MM.1S (cell line): ENCODE results near the gene TMSB4X.

Source experiments
- EZH2phosphoT487 ChIP-seq: fragments of 300-600 bp; sonication (generic); IDR thresholded peaks from 2 replicates; pipeline ENCODE4 v1.6.1; 2018; ENCODE audit warnings: antibody characterized with exemption, low read length
- TF ChIP-seq, protein P1 (sequence below): fragments of 300-600 bp; sonication (generic); IDR thresholded peaks from 2 replicates; pipeline ENCODE4 v1.5.1; 2016; ENCODE audit warnings: antibody characterized with exemption, low read length, mixed read lengths

- TF ChIP-seq, protein P1, sequence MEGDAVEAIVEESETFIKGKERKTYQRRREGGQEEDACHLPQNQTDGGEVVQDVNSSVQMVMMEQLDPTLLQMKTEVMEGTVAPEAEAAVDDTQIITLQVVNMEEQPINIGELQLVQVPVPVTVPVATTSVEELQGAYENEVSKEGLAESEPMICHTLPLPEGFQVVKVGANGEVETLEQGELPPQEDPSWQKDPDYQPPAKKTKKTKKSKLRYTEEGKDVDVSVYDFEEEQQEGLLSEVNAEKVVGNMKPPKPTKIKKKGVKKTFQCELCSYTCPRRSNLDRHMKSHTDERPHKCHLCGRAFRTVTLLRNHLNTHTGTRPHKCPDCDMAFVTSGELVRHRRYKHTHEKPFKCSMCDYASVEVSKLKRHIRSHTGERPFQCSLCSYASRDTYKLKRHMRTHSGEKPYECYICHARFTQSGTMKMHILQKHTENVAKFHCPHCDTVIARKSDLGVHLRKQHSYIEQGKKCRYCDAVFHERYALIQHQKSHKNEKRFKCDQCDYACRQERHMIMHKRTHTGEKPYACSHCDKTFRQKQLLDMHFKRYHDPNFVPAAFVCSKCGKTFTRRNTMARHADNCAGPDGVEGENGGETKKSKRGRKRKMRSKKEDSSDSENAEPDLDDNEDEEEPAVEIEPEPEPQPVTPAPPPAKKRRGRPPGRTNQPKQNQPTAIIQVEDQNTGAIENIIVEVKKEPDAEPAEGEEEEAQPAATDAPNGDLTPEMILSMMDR: no peak
- TF ChIP-seq EZH2phosphoT487: no peak
Measured at GRCh38 chrX:13014111-13015096, 39.5 kb downstream of the TMSB4X start.
